ENCODE results near the gene TMCC1. TPM values are rescaled to one million over a fixed set of nuclear protein-coding genes. Genes with fewer than 3 reads are reported as not detected.

TMCC1 gene
- total and polyA plus RNA-seq, 2 donors (not counting 1 experiment from before 2014, with no cell fraction given), result 8.5 to 32.2 TPM

GRCh38 chr3:129764090-129764489 is 129.4 kb downstream of the TMCC1 start:
- ATAC-seq (ENCODE audit: low read depth), result no peak
- Histone ChIP-seq H3K9ac (ENCODE audit: low read length) (no peak overlapping the region), H4K20me1 (ENCODE audit: control insufficient read depth, insufficient read depth, low read length, poor library complexity, severe bottlenecking) (no peaks in the 10 kb centered on the region), H3K27me3 (replicated peaks in 1 of 4; ENCODE audit: control extremely low read depth in 1 of 4, control insufficient read depth in 3 of 4, insufficient read depth in 4 of 4, low read length in 3 of 4) (no peaks in the 10 kb centered on the region), H3K36me3 (replicated peaks in 1 of 2; ENCODE audit: control extremely low read depth in 1 of 2, control insufficient read depth in 1 of 2, extremely low read depth in 1 of 2, insufficient read depth in 2 of 2, low read length in 1 of 2) (no peaks in the 10 kb centered on the region), H2AFZ (ENCODE audit: insufficient read depth, low read depth, low read length, poor library complexity, severe bottlenecking) (no peak overlapping the region), H3K4me3 (ENCODE audit: control extremely low read depth in 1 of 5, extremely low read depth in 1 of 5, insufficient read depth in 1 of 5, low read depth in 2 of 5, low read length in 4 of 5) (no peak overlapping the region), H3K4me2 (replicated peaks; ENCODE audit: low read depth, low read length, poor library complexity, severe bottlenecking) (no peak overlapping the region), H3K4me1 (ENCODE audit: control insufficient read depth in 2 of 2, insufficient read depth in 2 of 2, low read length in 2 of 2) (no peaks in the 10 kb centered on the region), H3K9me3 (ENCODE audit: control extremely low read depth in 1 of 3, control insufficient read depth in 2 of 3, insufficient read depth in 1 of 3, low read length in 2 of 3) (peaks cover 0 to 2% (median 0%) of the 10 kb centered on the region in 3 donors), H3K79me2 (ENCODE audit: control insufficient read depth, insufficient read depth, low read length) (no peaks in the 10 kb centered on the region), H3K27ac (ENCODE audit: low read length in 2 of 2) (no peak overlapping the region)
- ChIA-PET POLR2A (interaction anchor here (0.7 kb wide), 2 partner anchors 129 to 176 kb away, joined by 7 to 8 read pairs; no protein-coding TSS in a partner anchor), CTCF (interaction anchor here (0.8 kb wide), 1 partner anchor 120 kb away, joined by 7 read pairs; no protein-coding TSS in a partner anchor)
- peaks cover 2% of the 10 kb centered on the region for H3K4me1 Mint-ChIP-seq
- DNase-seq, result no peak
- H3K27ac Mint-ChIP-seq, result no peak overlapping the region
- TF ChIP-seq EZH2 (IDR thresholded peaks at IDR 0.05; ENCODE audit: borderline replicate concordance, insufficient read depth, low read depth, low read length, poor library complexity, severe bottlenecking), result no peak
- TF ChIP-seq, protein P1, sequence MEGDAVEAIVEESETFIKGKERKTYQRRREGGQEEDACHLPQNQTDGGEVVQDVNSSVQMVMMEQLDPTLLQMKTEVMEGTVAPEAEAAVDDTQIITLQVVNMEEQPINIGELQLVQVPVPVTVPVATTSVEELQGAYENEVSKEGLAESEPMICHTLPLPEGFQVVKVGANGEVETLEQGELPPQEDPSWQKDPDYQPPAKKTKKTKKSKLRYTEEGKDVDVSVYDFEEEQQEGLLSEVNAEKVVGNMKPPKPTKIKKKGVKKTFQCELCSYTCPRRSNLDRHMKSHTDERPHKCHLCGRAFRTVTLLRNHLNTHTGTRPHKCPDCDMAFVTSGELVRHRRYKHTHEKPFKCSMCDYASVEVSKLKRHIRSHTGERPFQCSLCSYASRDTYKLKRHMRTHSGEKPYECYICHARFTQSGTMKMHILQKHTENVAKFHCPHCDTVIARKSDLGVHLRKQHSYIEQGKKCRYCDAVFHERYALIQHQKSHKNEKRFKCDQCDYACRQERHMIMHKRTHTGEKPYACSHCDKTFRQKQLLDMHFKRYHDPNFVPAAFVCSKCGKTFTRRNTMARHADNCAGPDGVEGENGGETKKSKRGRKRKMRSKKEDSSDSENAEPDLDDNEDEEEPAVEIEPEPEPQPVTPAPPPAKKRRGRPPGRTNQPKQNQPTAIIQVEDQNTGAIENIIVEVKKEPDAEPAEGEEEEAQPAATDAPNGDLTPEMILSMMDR (IDR thresholded peaks at IDR 0.05), result no peak
- H3K9me3 Mint-ChIP-seq (ENCODE audit: insufficient read depth), result no peaks in the 10 kb centered on the region
- H3K27me3 Mint-ChIP-seq, result no peaks in the 10 kb centered on the region
- intact Hi-C loops (cut with micrococcal nuclease), result no loop called here
- H3K4me3 Mint-ChIP-seq, result no peak overlapping the region

GRCh38 chr3:129758785-129759320 is 134.7 kb downstream of the TMCC1 start:
- Histone ChIP-seq H3K36me3 (replicated peaks in 1 of 2; ENCODE audit: control extremely low read depth in 1 of 2, control insufficient read depth in 1 of 2, extremely low read depth in 1 of 2, insufficient read depth in 2 of 2, low read length in 1 of 2) (no peaks in the 10 kb centered on the region), H3K9ac (ENCODE audit: low read length) (no peak overlapping the region), H2AFZ (ENCODE audit: insufficient read depth, low read depth, low read length, poor library complexity, severe bottlenecking) (no peak overlapping the region), H3K9me3 (ENCODE audit: control extremely low read depth in 1 of 3, control insufficient read depth in 2 of 3, insufficient read depth in 1 of 3, low read length in 2 of 3) (peaks cover 0 to 7% (median 1%) of the 10 kb centered on the region in 3 donors), H3K4me2 (replicated peaks; ENCODE audit: low read depth, low read length, poor library complexity, severe bottlenecking) (no peak overlapping the region), H3K27me3 (replicated peaks in 1 of 4; ENCODE audit: control extremely low read depth in 1 of 4, control insufficient read depth in 3 of 4, insufficient read depth in 4 of 4, low read length in 3 of 4) (no peaks in the 10 kb centered on the region), H3K4me1 (ENCODE audit: control insufficient read depth in 2 of 2, insufficient read depth in 2 of 2, low read length in 2 of 2) (no peaks in the 10 kb centered on the region), H3K27ac (ENCODE audit: low read length in 2 of 2) (no peak overlapping the region), H3K79me2 (ENCODE audit: control insufficient read depth, insufficient read depth, low read length) (peaks cover 9% of the 10 kb centered on the region), H3K4me3 (ENCODE audit: control extremely low read depth in 1 of 5, extremely low read depth in 1 of 5, insufficient read depth in 1 of 5, low read depth in 2 of 5, low read length in 4 of 5) (no peak overlapping the region), H4K20me1 (ENCODE audit: control insufficient read depth, insufficient read depth, low read length, poor library complexity, severe bottlenecking) (no peaks in the 10 kb centered on the region)
- POLR2A ChIA-PET, result no interaction called here
- ATAC-seq (ENCODE audit: low read depth), result no peak
- peaks cover 5% of the 10 kb centered on the region for H3K9me3 Mint-ChIP-seq (ENCODE audit: insufficient read depth)
- CTCF ChIA-PET, result no interaction called here
- TF ChIP-seq, protein P1 (IDR thresholded peaks at IDR 0.05), result no peak
- no peak for TF ChIP-seq EZH2 (IDR thresholded peaks at IDR 0.05; ENCODE audit: borderline replicate concordance, insufficient read depth, low read depth, low read length, poor library complexity, severe bottlenecking)
- DNase-seq, result no peak
- no peaks in the 10 kb centered on the region for H3K27me3 Mint-ChIP-seq
- intact Hi-C loops (cut with micrococcal nuclease), result no loop called here
- no peak overlapping the region for H3K4me3 Mint-ChIP-seq
- no CpG with 5 or more reads among the region's 1 CpG for WGBS (ENCODE audit: insufficient coverage)
- H3K4me1 Mint-ChIP-seq, result no peaks in the 10 kb centered on the region
- H3K27ac Mint-ChIP-seq, result no peak overlapping the region

All from B cell (primary cell).